SU-DHL-6 (cell line): Measurements from ENCODE around the gene TENT5A.

Experiments used
- CTCF ChIP-seq: fragments of 200-600 bp; sonication (generic); IDR thresholded peaks from one replicate; pipeline ENCODE4 v1.5.1; 2017; ENCODE audit warnings: antibody characterized with exemption, mild to moderate bottlenecking, low read length, moderate library complexity; ENCODE audit not compliant: insufficient read depth, poor library complexity, severe bottlenecking
- EZH2phosphoT487 ChIP-seq: fragments of 200-600 bp; sonication (generic), shearing (Covaris generic); conservative IDR thresholded peaks from 2 replicates; pipeline ENCODE4 v1.6.1; 2018; ENCODE audit warnings: mild to moderate bottlenecking, antibody characterized with exemption, low read length, moderate library complexity, mixed read lengths

DNA sequence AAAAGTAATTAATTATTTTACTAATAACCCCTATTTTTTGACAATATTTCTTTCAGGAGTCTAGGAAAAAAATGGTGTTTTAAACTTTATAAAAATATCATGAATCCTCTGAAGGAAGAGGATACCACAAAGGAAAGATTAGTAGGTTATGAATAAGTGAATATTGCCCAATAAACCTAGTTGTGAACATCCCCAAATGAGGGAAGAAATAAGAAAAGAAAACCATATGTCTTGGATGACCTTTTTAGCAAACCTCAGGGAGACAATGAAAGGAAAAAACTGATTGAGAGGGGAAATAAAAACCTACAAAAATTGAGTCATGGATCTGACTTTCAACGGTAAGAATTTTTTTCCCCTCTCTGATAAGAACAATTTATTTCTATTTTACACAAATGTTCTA lies 34.4 kb downstream of the TENT5A start:
- TF ChIP-seq CTCF (no peak), EZH2phosphoT487 (no peak)
